Measurements from ENCODE around the gene TF. TPM values are rescaled to one million over a fixed set of nuclear protein-coding genes. Genes with fewer than 3 reads are reported as not detected.

TF gene
- total RNA-seq, 4 donors from 2014 or later = 13.9 to 154 (median 67.3) TPM

DNA sequence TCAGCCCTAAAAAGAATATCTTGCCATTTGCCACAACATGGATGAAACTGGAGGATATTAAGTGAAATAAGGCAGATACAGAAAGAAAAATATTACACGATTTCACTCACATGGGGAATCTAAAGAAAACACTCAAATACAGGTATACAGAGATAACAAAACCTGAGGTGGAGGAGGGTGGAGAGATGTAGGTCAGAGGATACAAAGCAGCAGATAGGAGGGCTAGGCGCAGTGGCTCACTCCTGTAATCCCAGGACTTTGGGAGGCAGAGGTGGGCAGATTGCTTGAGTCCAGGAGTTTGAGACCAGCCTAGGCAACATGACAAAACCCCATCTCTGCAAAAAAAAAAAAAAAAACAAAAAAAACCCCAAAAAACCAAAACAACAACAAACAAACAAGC is 36.3 kb downstream of the TF start:
- TF ChIP-seq, protein P1, sequence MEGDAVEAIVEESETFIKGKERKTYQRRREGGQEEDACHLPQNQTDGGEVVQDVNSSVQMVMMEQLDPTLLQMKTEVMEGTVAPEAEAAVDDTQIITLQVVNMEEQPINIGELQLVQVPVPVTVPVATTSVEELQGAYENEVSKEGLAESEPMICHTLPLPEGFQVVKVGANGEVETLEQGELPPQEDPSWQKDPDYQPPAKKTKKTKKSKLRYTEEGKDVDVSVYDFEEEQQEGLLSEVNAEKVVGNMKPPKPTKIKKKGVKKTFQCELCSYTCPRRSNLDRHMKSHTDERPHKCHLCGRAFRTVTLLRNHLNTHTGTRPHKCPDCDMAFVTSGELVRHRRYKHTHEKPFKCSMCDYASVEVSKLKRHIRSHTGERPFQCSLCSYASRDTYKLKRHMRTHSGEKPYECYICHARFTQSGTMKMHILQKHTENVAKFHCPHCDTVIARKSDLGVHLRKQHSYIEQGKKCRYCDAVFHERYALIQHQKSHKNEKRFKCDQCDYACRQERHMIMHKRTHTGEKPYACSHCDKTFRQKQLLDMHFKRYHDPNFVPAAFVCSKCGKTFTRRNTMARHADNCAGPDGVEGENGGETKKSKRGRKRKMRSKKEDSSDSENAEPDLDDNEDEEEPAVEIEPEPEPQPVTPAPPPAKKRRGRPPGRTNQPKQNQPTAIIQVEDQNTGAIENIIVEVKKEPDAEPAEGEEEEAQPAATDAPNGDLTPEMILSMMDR (IDR thresholded peaks at IDR 0.05; ENCODE audit: low read depth) = no peak

DNA sequence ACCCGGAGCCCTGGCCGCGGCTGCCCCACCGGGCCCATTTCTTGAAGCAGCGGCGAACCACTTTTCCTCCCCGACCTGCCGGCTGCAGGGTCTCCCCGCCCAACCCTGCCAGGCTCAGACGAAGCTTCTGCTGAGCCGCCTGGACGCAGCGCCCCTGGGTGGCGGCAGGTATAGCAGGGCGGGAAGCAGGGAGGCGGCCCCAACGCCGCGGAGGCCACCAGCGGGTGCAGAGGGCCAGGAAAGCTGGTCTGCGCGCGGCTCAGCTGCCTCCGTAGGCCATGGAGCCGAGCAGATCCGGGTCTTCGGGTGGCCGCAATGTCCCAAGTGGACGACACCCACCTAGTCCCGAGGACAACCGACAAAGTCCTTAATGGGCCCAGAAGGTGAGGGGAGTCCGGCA is 37.6 kb downstream of the TF start:
- TF ChIP-seq, protein P1 (IDR thresholded peaks at IDR 0.05; ENCODE audit: low read depth) = no peak

DNA sequence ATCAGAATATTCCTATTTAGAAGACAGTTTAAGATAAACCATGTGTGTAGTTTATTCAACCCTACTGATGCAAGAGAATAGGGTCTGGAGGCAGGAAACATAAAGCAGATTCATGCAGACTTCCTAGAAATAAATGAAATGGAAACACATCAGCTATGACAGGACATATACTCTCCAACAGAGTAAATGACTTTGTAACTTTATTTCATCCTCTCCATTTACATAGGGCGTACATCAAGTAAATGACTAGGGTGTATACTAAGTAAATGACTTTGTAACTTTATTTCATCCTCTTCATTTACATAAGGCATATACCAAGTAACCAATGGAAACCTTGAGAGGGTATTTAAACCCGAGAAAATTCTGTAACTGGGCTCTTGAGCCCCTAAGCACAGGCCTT is 41.8 kb downstream of the TF start:
- TF ChIP-seq, protein P1 (IDR thresholded peaks at IDR 0.05; ENCODE audit: low read depth) = no peak

DNA sequence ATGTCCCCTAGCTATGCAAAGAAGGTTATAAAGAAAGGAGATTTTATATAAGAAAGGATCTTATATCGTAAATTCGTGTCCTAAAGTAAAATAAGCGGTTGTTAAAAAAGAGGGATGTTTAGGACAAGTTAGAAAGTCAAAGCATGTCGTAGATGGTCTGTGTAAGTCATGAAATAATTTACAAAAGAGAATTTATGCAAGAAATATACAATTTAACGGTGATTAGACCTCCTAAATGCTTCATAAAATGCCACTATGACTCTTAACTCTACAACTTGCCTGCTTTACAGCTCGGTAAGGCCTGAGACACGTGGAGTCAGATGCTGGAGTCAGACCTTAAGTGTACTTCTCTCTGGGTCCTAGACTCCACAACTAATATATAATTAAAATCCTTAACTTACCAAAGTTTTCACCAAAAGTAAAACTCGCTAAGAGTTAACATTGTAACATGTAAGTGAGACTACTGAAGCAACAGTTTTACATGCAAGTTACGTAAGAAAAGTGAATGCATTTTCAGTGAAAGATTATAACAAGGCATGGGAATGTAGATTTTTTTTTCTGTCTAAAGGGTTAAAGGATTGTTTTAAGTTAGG is 46.1 kb downstream of the TF start:
- TF ChIP-seq, protein P1 (IDR thresholded peaks at IDR 0.05; ENCODE audit: low read depth) = no peak

DNA sequence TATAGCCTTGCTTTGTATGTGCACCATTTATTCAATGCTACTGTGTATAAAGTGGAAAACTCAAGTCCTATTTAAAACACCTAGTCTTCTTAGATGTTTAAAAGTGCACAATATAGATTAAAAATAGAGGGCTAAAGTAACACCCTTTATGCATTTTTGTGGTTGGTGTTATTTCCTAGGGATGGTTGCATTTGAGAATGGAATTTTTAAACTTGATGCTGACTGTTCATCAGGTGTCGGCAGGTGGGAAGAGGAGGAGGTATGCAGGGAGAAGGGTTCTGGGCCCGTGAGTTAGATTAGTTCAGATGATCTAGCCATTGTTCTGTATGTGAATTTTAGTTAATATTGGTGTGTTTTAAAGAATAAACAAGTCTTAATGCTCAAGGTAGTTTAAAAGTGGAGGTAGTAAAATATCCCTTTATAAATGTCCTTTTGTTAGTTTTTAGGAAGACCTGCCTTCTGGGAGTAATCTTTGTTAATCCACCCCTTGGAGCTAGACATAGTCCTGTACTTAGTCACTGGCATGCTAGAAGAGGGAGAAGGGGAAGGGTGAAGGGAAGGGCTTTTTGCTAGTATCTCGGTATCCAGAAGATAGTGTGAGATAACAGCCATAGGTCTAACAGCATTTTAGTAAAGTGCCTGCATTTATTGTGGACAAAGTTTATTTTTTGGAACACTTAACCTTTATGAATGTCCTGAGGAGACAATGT is 51.4 kb downstream of the TF start:
- TF ChIP-seq, protein P1 (IDR thresholded peaks at IDR 0.05; ENCODE audit: low read depth) = no peak

DNA sequence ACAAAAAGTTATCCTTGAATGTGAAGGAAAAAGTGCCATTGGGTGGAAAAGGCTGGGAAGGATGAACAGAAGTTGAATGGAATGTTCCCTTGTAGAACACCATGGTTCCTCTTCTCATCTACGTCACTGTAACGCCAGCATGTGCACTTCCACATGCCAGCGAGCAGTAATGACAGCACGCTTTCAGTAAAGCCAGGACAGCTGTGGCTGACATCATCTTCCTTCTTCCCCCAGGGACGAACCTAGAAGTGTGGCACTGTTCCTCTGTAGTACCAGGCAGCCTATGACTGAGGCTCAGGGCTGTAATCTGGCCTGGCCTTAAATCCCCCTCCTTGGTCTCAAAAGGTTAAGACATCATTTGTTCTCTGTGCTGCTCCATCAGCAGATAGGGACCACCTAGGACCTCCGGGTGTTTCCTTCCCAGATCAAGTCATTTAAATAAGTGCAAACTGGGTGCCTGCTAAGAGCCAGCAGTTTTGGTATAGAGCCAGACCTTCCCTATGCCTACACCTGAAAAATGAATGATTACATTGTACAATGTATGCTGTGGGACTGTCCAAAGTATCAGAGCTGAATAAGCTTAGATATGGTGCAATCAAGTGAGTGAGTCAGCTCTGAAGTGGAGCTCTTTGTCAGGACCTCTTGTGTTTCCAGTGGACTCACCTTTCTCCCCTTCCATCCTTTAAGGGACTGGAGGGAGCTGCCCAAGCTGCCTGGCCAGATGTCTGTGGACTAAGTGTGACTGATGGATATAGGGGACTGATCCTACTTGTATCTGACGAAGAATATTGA is 53.8 kb downstream of the TF start:
- TF ChIP-seq, protein P1 (IDR thresholded peaks at IDR 0.05; ENCODE audit: low read depth) = no peak

DNA sequence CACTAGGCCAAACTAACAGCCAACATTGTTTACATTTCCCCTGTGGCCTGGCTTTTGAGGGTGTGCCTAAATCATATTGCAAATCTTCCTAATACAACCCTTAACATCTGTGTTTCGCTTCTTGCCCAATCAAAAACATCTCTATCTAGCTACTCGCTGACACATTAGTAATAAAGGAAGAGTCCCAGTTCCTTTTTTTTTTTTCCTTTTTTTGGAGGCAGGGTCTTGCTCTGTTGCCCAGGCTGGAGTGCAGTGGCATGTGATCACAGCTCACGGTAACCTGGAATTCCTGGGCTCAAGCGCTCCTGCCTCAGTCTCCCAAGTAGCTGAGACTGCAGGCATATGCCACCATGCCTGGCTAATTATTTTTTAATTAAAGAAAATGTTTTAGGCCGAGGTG is 57.3 kb downstream of the TF start:
- TF ChIP-seq, protein P1 (IDR thresholded peaks at IDR 0.05; ENCODE audit: low read depth) = no peak
